H1 (cell line): ENCODE measurements around the gene SERPING1. TPM values are rescaled to one million over a fixed set of nuclear protein-coding genes. Genes with fewer than 3 reads are reported as not detected.

Experiments used
- CTCF ChIA-PET: fragments of 300-600 bp; sonication (Branson Sonifier 250); formaldehyde crosslinking; loops from one replicate; lab custom pipeline; 2021; ENCODE audit not compliant: partially characterized antibody; lab: Charles Lee
- POLR2A ChIA-PET: fragments of 300-600 bp; sonication (Branson Sonifier 250); formaldehyde crosslinking; loops from one replicate; lab custom pipeline; 2021; ENCODE audit warnings: inconsistent platforms; ENCODE audit not compliant: partially characterized antibody; lab: Charles Lee
- DNase-seq, 2 experiments: peaks; one replicate each; pipeline versions ENCODE4 v3.0.0 to v3.0.0-alpha.2; 2010 to 2022; ENCODE audit warnings: low spot score in 2 of 2, low read depth in 1 of 2, mixed read lengths in 1 of 2
- FAIRE-seq: peaks from 2 replicates; lab custom pipeline; 2011; peaks lifted over from hg19 to GRCh38; lab: Jason Lieb, UNC
- H2AFZ ChIP-seq: 2 replicates; pipeline ENCODE4 v1.8.1; 2012; ENCODE audit warnings: low read length, inconsistent platforms
- H2AK5ac ChIP-seq: 2 replicates; pipeline ENCODE4 v1.6.1; 2013; ENCODE audit warnings: low read depth, low read length
- H2BK120ac ChIP-seq: replicated peaks from 2 replicates; pipeline ENCODE3; 2013; ENCODE audit warnings: low read depth, low read length, inconsistent platforms
- H2BK12ac ChIP-seq: 2 replicates; pipeline ENCODE4 v1.6.1; 2013; ENCODE audit warnings: low read depth, low read length
- H2BK15ac ChIP-seq: 2 replicates; pipeline ENCODE4 v1.6.1; 2013; ENCODE audit warnings: low read length
- H2BK20ac ChIP-seq: 2 replicates; pipeline ENCODE4 v1.6.1; 2013; ENCODE audit warnings: low read length
- H2BK5ac ChIP-seq: 2 replicates; pipeline ENCODE4 v1.6.1; 2013; ENCODE audit warnings: low read depth, low read length
- H3K14ac ChIP-seq: 2 replicates; pipeline ENCODE4 v1.6.1; 2013; ENCODE audit warnings: inconsistent platforms; ENCODE audit not compliant: insufficient read length
- H3K18ac ChIP-seq: 2 replicates; pipeline ENCODE4 v1.6.1; 2013; ENCODE audit warnings: low read length; ENCODE audit errors: extremely low read depth
- H3K23ac ChIP-seq: 2 replicates; pipeline ENCODE4 v1.6.1; 2013; ENCODE audit warnings: inconsistent platforms; ENCODE audit not compliant: insufficient read length
- H3K23me2 ChIP-seq: 2 replicates; pipeline ENCODE4 v1.6.1; 2013; ENCODE audit warnings: low read depth, low read length
- H3K27ac ChIP-seq: 2 replicates; pipeline ENCODE4 v1.6.1; 2011; ENCODE audit warnings: low read depth, low read length, inconsistent platforms
- H3K27me3 ChIP-seq, 4 experiments: replicated peaks in 1 of 4; 1 replicate in 1 of 4; 2 replicates in 3 of 4; pipeline versions ENCODE4 v1.6.1 to v1.8.1; 2011 to 2013; ENCODE audit warnings: low read length in 3 of 4, mild to moderate bottlenecking in 3 of 4, inconsistent platforms in 2 of 4, mixed read lengths in 2 of 4, moderate library complexity in 1 of 4; ENCODE audit not compliant: control insufficient read depth in 3 of 4, insufficient read depth in 3 of 4; ENCODE audit errors: extremely low read depth in 1 of 4
- H3K36me3 ChIP-seq, 4 experiments: 2 replicates each; pipeline versions ENCODE4 v1.6.1 to v1.8.1; 2011 to 2013; ENCODE audit warnings: mild to moderate bottlenecking in 4 of 4, low read length in 3 of 4, moderate library complexity in 2 of 4, control low read depth in 1 of 4, inconsistent platforms in 1 of 4; ENCODE audit not compliant: insufficient read depth in 4 of 4, control insufficient read depth in 2 of 4
- H3K4ac ChIP-seq: replicated peaks from 2 replicates; pipeline ENCODE3; 2013; ENCODE audit warnings: low read length, low read depth, mixed read lengths, inconsistent platforms; ENCODE audit not compliant: insufficient read length
- H3K4me1 ChIP-seq, 4 experiments: replicated peaks in 1 of 4; 1 replicate in 1 of 4; 2 replicates in 3 of 4; pipeline versions ENCODE4 v1.6.1 to v1.8.1; 2011 to 2013; ENCODE audit warnings: low read length in 3 of 4, inconsistent platforms in 2 of 4, mixed read lengths in 1 of 4; ENCODE audit not compliant: insufficient read depth in 4 of 4, control insufficient read depth in 3 of 4
- H3K4me2 ChIP-seq, 2 experiments: 2 replicates each; pipeline versions ENCODE4 v1.6.1 to v1.8.1; 2011 to 2013; ENCODE audit warnings: low read depth in 2 of 2, low read length in 2 of 2, control low read depth in 1 of 2, inconsistent platforms in 1 of 2, mild to moderate bottlenecking in 1 of 2; ENCODE audit not compliant: insufficient read depth in 1 of 2
- H3K4me3 ChIP-seq, 4 experiments: fragments of 200-600, 300-600 bp in 1 of 4; sonication (generic), shearing (Covaris generic), sonication (Bioruptor Twin) in 1 of 4; 2 replicates each; pipeline versions ENCODE4 v1.5.1 to v1.8.1; 2011 to 2016; ENCODE audit warnings: low read length in 4 of 4, low read depth in 3 of 4, control low read depth in 2 of 4, inconsistent platforms in 2 of 4, mild to moderate bottlenecking in 2 of 4, mixed read lengths in 1 of 4, moderate library complexity in 1 of 4; ENCODE audit not compliant: insufficient read depth in 2 of 4; ENCODE audit errors: extremely low read depth in 1 of 4
- H3K56ac ChIP-seq: replicated peaks from 2 replicates; pipeline ENCODE3; 2013; ENCODE audit warnings: low read depth, mild to moderate bottlenecking, mixed read lengths, low read length, inconsistent platforms; ENCODE audit not compliant: insufficient read length
- H3K79me1 ChIP-seq: 2 replicates; pipeline ENCODE4 v1.6.1; 2013; ENCODE audit warnings: low read depth, low read length, control low read depth
- H3K79me2 ChIP-seq, 2 experiments: 2 replicates each; pipeline versions ENCODE4 v1.6.1 to v1.8.1; 2012 to 2013; ENCODE audit warnings: low read length in 2 of 2, mild to moderate bottlenecking in 2 of 2, inconsistent platforms in 1 of 2; ENCODE audit not compliant: insufficient read depth in 2 of 2, control insufficient read depth in 1 of 2
- H3K9ac ChIP-seq, 4 experiments: replicated peaks in 1 of 4; 1 replicate in 1 of 4; 2 replicates in 3 of 4; pipeline versions ENCODE4 v1.6.1 to v1.8.1; 2011 to 2013; ENCODE audit warnings: low read depth in 3 of 4, low read length in 3 of 4, control low read depth in 2 of 4, mild to moderate bottlenecking in 2 of 4, moderate library complexity in 2 of 4, inconsistent platforms in 1 of 4; ENCODE audit errors: extremely low read depth in 1 of 4
- H3K9me3 ChIP-seq, 2 experiments: 2 replicates each; pipeline versions ENCODE4 v1.6.1 to v1.8.1; 2012 to 2013; ENCODE audit warnings: mild to moderate bottlenecking in 2 of 2, moderate library complexity in 2 of 2, control low read depth in 1 of 2, inconsistent platforms in 1 of 2, low read depth in 1 of 2, low read length in 1 of 2, mixed read lengths in 1 of 2; ENCODE audit not compliant: insufficient read depth in 2 of 2
- H4K20me1 ChIP-seq, 2 experiments: replicated peaks in 1 of 2; 2 replicates each; pipeline versions ENCODE3 to v1.8.1; 2011 to 2013; ENCODE audit warnings: inconsistent platforms in 2 of 2, low read length in 2 of 2, mild to moderate bottlenecking in 1 of 2; ENCODE audit not compliant: insufficient read depth in 2 of 2, control insufficient read depth in 1 of 2
- H4K5ac ChIP-seq: 2 replicates; pipeline ENCODE4 v1.6.1; 2013; ENCODE audit warnings: low read length, low read depth, mixed read lengths, inconsistent platforms; ENCODE audit not compliant: insufficient read length
- H4K8ac ChIP-seq: 2 replicates; pipeline ENCODE4 v1.8.0; 2013; ENCODE audit warnings: mild to moderate bottlenecking, moderate library complexity, low read length, inconsistent platforms; ENCODE audit not compliant: insufficient read depth; ENCODE audit errors: extremely low read depth
- H4K91ac ChIP-seq: replicated peaks from 2 replicates; pipeline ENCODE3; 2013; ENCODE audit warnings: low read length, mixed read lengths, inconsistent platforms; ENCODE audit not compliant: insufficient read length
- ASH2L ChIP-seq: fragments of 200-600, 300-600 bp; sonication (generic); IDR thresholded peaks from one replicate; pipeline ENCODE4 v1.7.1; 2017; ENCODE audit warnings: low read length
- BRCA1 ChIP-seq: IDR thresholded peaks from 2 replicates; pipeline ENCODE4 v1.6.1; 2012; ENCODE audit warnings: low read depth, low read length, improper control_type of control experiment
- CBX5 ChIP-seq: fragments of 300-800, 300-1000 bp; sonication (generic); IDR thresholded peaks from 2 replicates; pipeline ENCODE4 v1.7.1; 2016; ENCODE audit warnings: antibody characterized with exemption, low read length, low read depth
- CBX8 ChIP-seq: fragments of 300-800, 300-1000 bp; sonication (generic); IDR thresholded peaks from 2 replicates; pipeline ENCODE4 v1.7.1; 2016; ENCODE audit warnings: low read depth, low read length, borderline replicate concordance
- CREB1 ChIP-seq: IDR thresholded peaks from 2 replicates; pipeline ENCODE4 v1.6.1; 2012; ENCODE audit warnings: inconsistent platforms
- EZH2 ChIP-seq: fragments of 200-600 bp; sonication (generic); IDR thresholded peaks from 2 replicates; pipeline ENCODE4 v1.7.1; 2012; ENCODE audit warnings: low read depth, mild to moderate bottlenecking, moderate library complexity, low read length, inconsistent platforms; ENCODE audit not compliant: severe bottlenecking
- HDAC2 ChIP-seq, 2 experiments: fragments of 300-600 bp in 1 of 2; sonication (generic) in 1 of 2; IDR thresholded peaks; 2 replicates each; pipeline ENCODE4 v1.6.1; 2011 to 2012; ENCODE audit warnings: low read depth in 2 of 2, low read length in 2 of 2, mild to moderate bottlenecking in 2 of 2, moderate library complexity in 2 of 2, borderline replicate concordance in 1 of 2, inconsistent platforms in 1 of 2
- NRF1 ChIP-seq: IDR thresholded peaks from 2 replicates; pipeline ENCODE4 v1.6.1; 2011; ENCODE audit warnings: mild to moderate bottlenecking, low read depth, low read length, improper control_type of control experiment
- POU5F1 ChIP-seq: IDR thresholded peaks from 2 replicates; pipeline ENCODE4 v1.6.1; 2011; ENCODE audit warnings: low read depth, mild to moderate bottlenecking, low read length, moderate library complexity
- SIN3A ChIP-seq, 2 experiments: IDR thresholded peaks in 1 of 2; conservative IDR thresholded peaks in 1 of 2; 2 replicates each; pipeline ENCODE4 v1.6.1; 2011 to 2012; ENCODE audit warnings: low read length in 2 of 2, improper control_type of control experiment in 1 of 2, low read depth in 1 of 2, mild to moderate bottlenecking in 1 of 2
- SIX5 ChIP-seq: IDR thresholded peaks from 2 replicates; pipeline ENCODE4 v1.6.1; 2011; ENCODE audit warnings: mild to moderate bottlenecking, low read depth, low read length
- SP1 ChIP-seq: IDR thresholded peaks from 2 replicates; pipeline ENCODE4 v1.6.1; 2011; ENCODE audit warnings: low read depth, low read length
- SP2 ChIP-seq: IDR thresholded peaks from 2 replicates; pipeline ENCODE4 v1.6.1; 2012; ENCODE audit warnings: mild to moderate bottlenecking, low read length, inconsistent platforms
- SP4 ChIP-seq: IDR thresholded peaks from 2 replicates; pipeline ENCODE4 v1.6.1; 2012; ENCODE audit warnings: low read length, inconsistent platforms
- TCF12 ChIP-seq: IDR thresholded peaks from 2 replicates; pipeline ENCODE4 v1.6.1; 2011; ENCODE audit warnings: low read depth, mild to moderate bottlenecking, low read length
- WGBS, 2 experiments: shearing (Covaris generic) in 1 of 2; methylation state at CpG; one replicate each; pipeline versions ENCODE4 v1.1.6 to v1.1.7; 2013 to 2015; ENCODE audit warnings: low lambda C conversion rate in 2 of 2, mixed read lengths in 2 of 2, inconsistent platforms in 1 of 2, low coverage in 1 of 2, missing lambda C conversion rate in 1 of 2; ENCODE audit not compliant: insufficient replicate concordance in 2 of 2, insufficient coverage in 1 of 2, insufficient read length in 1 of 2; ENCODE audit errors: extremely low coverage in 1 of 2, missing lambda C conversion rate in 1 of 2; 5-methylcytosine and 5-hydroxymethylcytosine counted together
- polyA plus RNA-seq, 7 experiments: library from polyadenylated mRNA; depleted of rRNA in 3 of 7; stranded (reverse) in 5 of 7; unstranded in 2 of 7; fragments of >200 nt in 5 of 7; fragments of 200-250 nt in 2 of 7; gene quantifications; 1 replicate in 5 of 7; 2 replicates in 1 of 7; 4 replicates in 1 of 7; pipeline versions ENCODE4 v1.2.1 to v1.2.3, GENCODE V29; 2011 to 2013; ENCODE audit warnings: missing spikeins in 2 of 7, mixed read lengths in 2 of 7
- total RNA-seq: library from RNA; stranded (reverse); fragmentation: NEBNext Ultra II Directional; extraction: Animal tissue kit (Norgen Biotek cat#: 25700); gene quantifications from 2 replicates; pipeline ENCODE4 v1.2.1, GENCODE V29; 2021

Gene SERPING1
- total and polyA plus RNA-seq, 2 of the 8 experiments (the other 6 are each of a cell fraction or from before 2014, with no cell fraction given), result 50.9 to 54.8 TPM

GRCh38 chr11:57549983-57550382, 47.5 kb upstream of the SERPING1 start:
- H4K91ac ChIP-seq, result no peak overlapping the region
- no peaks in the 10 kb centered on the region for H3K9me3 ChIP-seq
- no peaks in the 10 kb centered on the region; a peak in 1 of 7 replicates for H3K27me3 ChIP-seq
- H2AFZ ChIP-seq, result no peak overlapping the region
- no peak overlapping the region for H2AK5ac ChIP-seq
- FAIRE-seq (no peak), DNase-seq (no peak)
- no peak overlapping the region for H2BK5ac ChIP-seq
- no peak overlapping the region for H2BK120ac ChIP-seq
- 95% methylated on average over 8 of the region's 8 CpGs; no CpG with 5 or more reads in 1 of the 2 experiments for WGBS, 2 experiments
- no peak overlapping the region for H2BK12ac ChIP-seq
- H3K27ac ChIP-seq, result no peak overlapping the region
- POLR2A ChIA-PET, result interaction anchor here (1.0 to 7.2 kb wide), 3 partner anchors 18 to 98 kb away, joined by 5 to 47 read pairs (median 7); partner anchors contain the start of gene UBE2L6
- H3K4ac ChIP-seq, result no peak overlapping the region
- no peak overlapping the region for H2BK15ac ChIP-seq
- H3K56ac ChIP-seq, result no peak overlapping the region
- no peak overlapping the region for H3K14ac ChIP-seq
- H3K79me2 ChIP-seq, result no peaks in the 10 kb centered on the region
- peaks cover 0 to 1% of the 10 kb centered on the region in 2 experiments for H4K20me1 ChIP-seq
- H3K18ac ChIP-seq, result no peak overlapping the region
- H3K23ac ChIP-seq, result no peak overlapping the region
- peaks cover 2 to 42% (median 23%) of the 10 kb centered on the region in 4 experiments; a peak in 7 of 8 replicates for H3K36me3 ChIP-seq
- no peak overlapping the region for H3K4me2 ChIP-seq
- H3K23me2 ChIP-seq, result no peaks in the 10 kb centered on the region; the same call in 1 of the 2 replicates
- H3K4me3 ChIP-seq, result no peak overlapping the region
- H3K9ac ChIP-seq, result no peak overlapping the region
- H3K79me1 ChIP-seq, result no peaks in the 10 kb centered on the region
- H3K4me1 ChIP-seq, result no peaks in the 10 kb centered on the region
- CTCF ChIA-PET, result interaction anchor here (0.7 to 4.9 kb wide), 10 partner anchors 10 to 207 kb away, joined by 3 to 34 read pairs (median 3); partner anchors contain the start of gene UBE2L6
- H4K8ac ChIP-seq, result no peak overlapping the region
- H2BK20ac ChIP-seq, result no peak overlapping the region
- no peak overlapping the region for H4K5ac ChIP-seq
- TF ChIP-seq EZH2, result no peak
- TF ChIP-seq CREB1, result no peak
- TF ChIP-seq POU5F1, result no peak
- TF ChIP-seq CBX5, result no peak
- TF ChIP-seq CBX8, result no peak
- TF ChIP-seq BRCA1, result no peak
- no peak for TF ChIP-seq NRF1
- no peak for TF ChIP-seq ASH2L
- no peak for TF ChIP-seq SIX5
- TF ChIP-seq SP4, result no peak
- no peak for TF ChIP-seq SIN3A (conservative IDR thresholded peaks at IDR 0.05 in 1 of 2, IDR thresholded peaks at IDR 0.05 in 1 of 2; ENCODE audit: low read depth in 1 of 2, low read length in 2 of 2)
- TF ChIP-seq SP1, result no peak
- no peak for TF ChIP-seq TCF12
- no peak for TF ChIP-seq HDAC2 (IDR thresholded peaks at IDR 0.05; ENCODE audit: borderline replicate concordance in 1 of 2, low read depth in 2 of 2, low read length in 2 of 2)
- TF ChIP-seq SP2, result no peak
